ENCODE results near the gene ZBTB48.
"Not testable (repeated sequence)": the region's sequence is repeated elsewhere in the genome, so short reads cannot be mapped to it uniquely, and the experiment has no call there.

ZBTB48 gene

GRCh38 chr1:6635910-6636760 lies 56.3 kb downstream of the ZBTB48 start:
- no peak for FAIRE-seq

GRCh38 chr1:6636778-6637177 lies 57.0 kb downstream of the ZBTB48 start:
- FAIRE-seq, result not testable (repeated sequence)

- FAIRE-seq, result no peak
These were observed 58.0 kb downstream of the ZBTB48 start for GRCh38 chr1:6637770-6638169.

GRCh38 chr1:6638226-6638625 lies 58.4 kb downstream of the ZBTB48 start:
- FAIRE-seq, result no peak

Data from G401.6 (cell line).